HG03280 (cell line): Measurements from ENCODE around the gene RET.

Experiments
- ATAC-seq: cut with Tn5 transposase; IDR thresholded peaks from one replicate; pipeline ENCODE4 v1.9.1; 2021; ENCODE audit warnings: mild to moderate bottlenecking, moderate library complexity; ENCODE audit not compliant: unreplicated experiment

The RET gene

GRCh38 chr10:43105102-43105955 is 28.5 kb downstream of the RET start:
- ATAC-seq: peak; percentile 82

- ATAC-seq: no peak
Measured at GRCh38 chr10:43105956-43106229, 29.0 kb downstream of the RET start.

GRCh38 chr10:43106256-43107091 is 29.6 kb downstream of the RET start:
- ATAC-seq: no peak

- no peak for ATAC-seq
Measured at GRCh38 chr10:43108951-43109350, 32.1 kb downstream of the RET start.

- ATAC-seq: no peak
Measured at GRCh38 chr10:43109671-43110249, 32.9 kb downstream of the RET start.

- peak; percentile 58 for ATAC-seq
Measured at GRCh38 chr10:43110338-43111071, 33.6 kb downstream of the RET start.

- no peak for ATAC-seq
Measured at GRCh38 chr10:43111101-43111500, 34.2 kb downstream of the RET start.

GRCh38 chr10:43111921-43112607 is 35.2 kb downstream of the RET start:
- no peak for ATAC-seq

GRCh38 chr10:43112608-43112961 is 35.7 kb downstream of the RET start:
- ATAC-seq: no peak

GRCh38 chr10:43113201-43114087 is 36.6 kb downstream of the RET start:
- ATAC-seq: no peak

GRCh38 chr10:43114088-43114742 is 37.3 kb downstream of the RET start:
- no peak for ATAC-seq

- no peak for ATAC-seq
Measured at GRCh38 chr10:43114743-43115611, 38.1 kb downstream of the RET start.

- no peak for ATAC-seq
Measured at GRCh38 chr10:43115881-43116595, 39.2 kb downstream of the RET start.

GRCh38 chr10:43116596-43116995 is 39.7 kb downstream of the RET start:
- ATAC-seq: no peak

- no peak for ATAC-seq
Measured at GRCh38 chr10:43117031-43117776, 40.3 kb downstream of the RET start.

GRCh38 chr10:43117777-43118583 is 41.1 kb downstream of the RET start:
- ATAC-seq: no peak
